GM23338 (cell line): ENCODE data around the gene STRN4. TPM values are rescaled to one million over a fixed set of nuclear protein-coding genes. Genes with fewer than 3 reads are reported as not detected.

ENCODE experiments used
- ATAC-seq: fragments of 200-7000 bp; cut with Tn5 transposase; 3 replicates; pipeline ENCODE4 v1.9.1; 2020
- DNase-seq: peaks from one replicate; pipeline ENCODE4 v3.0.0-alpha.2; 2015; ENCODE audit warnings: low spot score
- H2AFZ ChIP-seq: fragments of 200-600 bp; sonication (generic); 2 replicates; pipeline ENCODE4 v1.8.0; 2016; ENCODE audit warnings: antibody characterized with exemption, mild to moderate bottlenecking, moderate library complexity
- H3F3A ChIP-seq: fragments of 200-600 bp; sonication (generic); replicated peaks from 2 replicates; pipeline ENCODE4 v1.8.0; 2017; ENCODE audit warnings: antibody characterized with exemption, mixed run types, low read depth
- H3K27ac ChIP-seq: fragments of 200-600 bp; sonication (generic); 2 replicates; pipeline ENCODE4 v1.6.1; 2016; ENCODE audit warnings: low read depth
- H3K27me3 ChIP-seq: fragments of 200-600 bp; sonication (generic); 2 replicates; pipeline ENCODE4 v1.8.0; 2016; ENCODE audit warnings: mild to moderate bottlenecking, mixed run types, moderate library complexity; ENCODE audit not compliant: insufficient read depth
- H3K36me3 ChIP-seq: fragments of 200-600 bp; sonication (generic); 2 replicates; pipeline ENCODE4 v1.8.0; 2016; ENCODE audit warnings: mild to moderate bottlenecking; ENCODE audit not compliant: insufficient read depth
- H3K4me1 ChIP-seq: fragments of 200-600 bp; sonication (generic); 2 replicates; pipeline ENCODE4 v1.8.0; 2016; ENCODE audit warnings: mild to moderate bottlenecking, moderate library complexity; ENCODE audit not compliant: insufficient read depth
- H3K4me2 ChIP-seq: fragments of 200-600 bp; sonication (generic); 2 replicates; pipeline ENCODE4 v1.7.1; 2017; ENCODE audit warnings: mixed run types
- H3K4me3 ChIP-seq: fragments of 200-600 bp; sonication (generic); 2 replicates; pipeline ENCODE4 v1.6.1; 2016; ENCODE audit warnings: mixed run types
- H3K79me2 ChIP-seq: fragments of 200-600 bp; sonication (generic); replicated peaks from 2 replicates; pipeline ENCODE4 v1.8.0; 2017; ENCODE audit warnings: mild to moderate bottlenecking; ENCODE audit not compliant: insufficient read depth
- H3K9me2 ChIP-seq: fragments of 200-600 bp; sonication (generic); 2 replicates; pipeline ENCODE4 v1.8.0; 2017; ENCODE audit not compliant: insufficient read depth
- H4K20me1 ChIP-seq: fragments of 200-600 bp; sonication (generic); replicated peaks from 2 replicates; pipeline ENCODE4 v1.8.0; 2017; ENCODE audit warnings: mild to moderate bottlenecking; ENCODE audit not compliant: insufficient read depth
- H3K27ac Mint-ChIP-seq: 2 replicates; pipeline ENCODE4 v1.8.0; 2020; ENCODE audit warnings: inconsistent platforms, mild to moderate bottlenecking, moderate library complexity, mixed read lengths
- H3K27me3 Mint-ChIP-seq: 3 replicates; pipeline ENCODE4 v1.8.0; 2022; ENCODE audit warnings: low read depth, mild to moderate bottlenecking, moderate library complexity, mixed read lengths, inconsistent platforms; ENCODE audit not compliant: insufficient read depth, poor library complexity
- H3K36me3 Mint-ChIP-seq: 3 replicates; pipeline ENCODE4 v1.8.0; 2021; ENCODE audit warnings: low read depth, mild to moderate bottlenecking, inconsistent platforms, moderate library complexity, mixed read lengths
- H3K4me1 Mint-ChIP-seq: 3 replicates; pipeline ENCODE4 v1.8.0; 2020; ENCODE audit warnings: mild to moderate bottlenecking, inconsistent platforms, mixed read lengths
- H3K4me3 Mint-ChIP-seq: 3 replicates; pipeline ENCODE4 v1.8.0; 2021; ENCODE audit warnings: moderate library complexity, mild to moderate bottlenecking, inconsistent platforms, mixed read lengths
- H3K9me3 Mint-ChIP-seq: 3 replicates; pipeline ENCODE4 v1.8.0; 2020; ENCODE audit warnings: moderate library complexity, mild to moderate bottlenecking, inconsistent platforms, mixed read lengths
- CREB1 ChIP-seq: fragments of 250-450 bp; sonication (Bioruptor Pico); IDR thresholded peaks from 2 replicates; pipeline ENCODE4 v1.5.0; 2020; ENCODE audit warnings: low read depth, mild to moderate bottlenecking, moderate library complexity
- NANOG ChIP-seq: IDR thresholded peaks from 2 replicates; pipeline ENCODE4 v1.6.1; 2016; ENCODE audit warnings: antibody characterized with exemption, borderline replicate concordance
- ZNF331 ChIP-seq: fragments of 250-450 bp; sonication (Bioruptor Pico); IDR thresholded peaks from 2 replicates; pipeline ENCODE4 v1.5.0; 2020; ENCODE audit warnings: low read depth, mild to moderate bottlenecking, moderate library complexity
- polyA plus RNA-seq: library from polyadenylated mRNA; unstranded; fragments of >200 nt; fragmentation: Nextera tagmentation; extraction: Ambion mirVana; gene quantifications from 2 replicates; pipeline ENCODE4 v1.2.1, GENCODE V29; 2016
- total RNA-seq: library from RNA; depleted of rRNA; stranded (reverse); fragments of >200 nt; shearing (Covaris generic); gene quantifications from 2 replicates; pipeline ENCODE4 v1.2.3, GENCODE V29; 2014
- TF ChIP-seq, protein P1 (sequence below): fragments of 250-450 bp; sonication (Bioruptor Pico); IDR thresholded peaks from 2 replicates; pipeline ENCODE4 v1.5.0; 2020; ENCODE audit warnings: mild to moderate bottlenecking, moderate library complexity
- TF ChIP-seq, protein P2 (sequence below): IDR thresholded peaks from one replicate; pipeline ENCODE4 v1.6.1; 2018; ENCODE audit warnings: antibody characterized with exemption; ENCODE audit not compliant: unreplicated experiment

Gene STRN4
- total and polyA plus RNA-seq, 2 experiments from 2014 or later, result 62.1 to 140 TPM

DNA sequence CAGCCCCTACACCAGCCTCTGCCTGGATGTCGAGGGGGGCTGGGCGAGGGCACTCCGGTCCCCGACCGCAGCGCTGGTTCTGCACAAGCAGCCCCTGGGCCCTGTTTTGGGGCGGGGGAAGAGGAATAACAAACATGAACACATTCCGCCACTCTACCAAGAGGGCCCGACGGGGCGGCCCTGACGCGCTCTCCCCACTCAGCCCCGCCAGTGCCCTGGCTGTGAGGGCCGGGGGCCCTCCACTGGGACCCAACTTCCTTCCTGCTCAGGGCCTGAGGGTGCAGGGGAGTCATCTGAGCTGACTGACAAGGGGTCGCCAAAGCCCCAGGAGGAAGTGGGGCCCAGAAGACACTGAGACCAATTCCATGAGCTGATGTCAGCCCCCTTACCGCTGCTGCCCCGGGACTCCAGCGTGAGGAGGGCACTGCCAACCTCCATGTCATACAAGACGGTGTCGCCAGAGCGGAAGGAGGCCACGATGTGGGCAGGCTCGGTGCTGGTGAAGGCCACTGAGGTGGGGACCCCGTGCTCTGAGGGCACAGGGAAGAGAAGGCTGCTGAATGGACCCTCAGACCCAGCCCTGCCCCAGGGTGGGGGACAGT lies 23.7 kb downstream of the STRN4 start:
- H3K4me2 ChIP-seq, result no peak overlapping the region
- Mint-ChIP-seq H3K27ac (no peak overlapping the region), H3K4me3 (no peak overlapping the region; the same call in 2 of the 3 replicates), H3K27me3 (peaks cover 17% of the 10 kb centered on the region), H3K36me3 (peaks cover 65% of the 10 kb centered on the region), H3K4me1 (peaks cover 33% of the 10 kb centered on the region), H3K9me3 (peaks cover 3% of the 10 kb centered on the region; the same call in 1 of the 3 replicates)
- H3K4me1 ChIP-seq, result peaks cover 8% of the 10 kb centered on the region; the same call in 1 of the 2 replicates
- DNase-seq (no peak), ATAC-seq (no peak)
- H3K36me3 ChIP-seq, result peaks cover 14% of the 10 kb centered on the region; the same call in 1 of the 2 replicates
- no peaks in the 10 kb centered on the region for H3K27me3 ChIP-seq
- H3F3A ChIP-seq, result peaks cover 14% of the 10 kb centered on the region; the same call in 1 of the 2 replicates
- H3K27ac ChIP-seq, result no peak overlapping the region
- H3K9me2 ChIP-seq, result no peaks in the 10 kb centered on the region
- no peak overlapping the region for H3K4me3 ChIP-seq
- H2AFZ ChIP-seq, result no peak overlapping the region
- no peaks in the 10 kb centered on the region for H3K79me2 ChIP-seq
- TF ChIP-seq, protein P1, sequence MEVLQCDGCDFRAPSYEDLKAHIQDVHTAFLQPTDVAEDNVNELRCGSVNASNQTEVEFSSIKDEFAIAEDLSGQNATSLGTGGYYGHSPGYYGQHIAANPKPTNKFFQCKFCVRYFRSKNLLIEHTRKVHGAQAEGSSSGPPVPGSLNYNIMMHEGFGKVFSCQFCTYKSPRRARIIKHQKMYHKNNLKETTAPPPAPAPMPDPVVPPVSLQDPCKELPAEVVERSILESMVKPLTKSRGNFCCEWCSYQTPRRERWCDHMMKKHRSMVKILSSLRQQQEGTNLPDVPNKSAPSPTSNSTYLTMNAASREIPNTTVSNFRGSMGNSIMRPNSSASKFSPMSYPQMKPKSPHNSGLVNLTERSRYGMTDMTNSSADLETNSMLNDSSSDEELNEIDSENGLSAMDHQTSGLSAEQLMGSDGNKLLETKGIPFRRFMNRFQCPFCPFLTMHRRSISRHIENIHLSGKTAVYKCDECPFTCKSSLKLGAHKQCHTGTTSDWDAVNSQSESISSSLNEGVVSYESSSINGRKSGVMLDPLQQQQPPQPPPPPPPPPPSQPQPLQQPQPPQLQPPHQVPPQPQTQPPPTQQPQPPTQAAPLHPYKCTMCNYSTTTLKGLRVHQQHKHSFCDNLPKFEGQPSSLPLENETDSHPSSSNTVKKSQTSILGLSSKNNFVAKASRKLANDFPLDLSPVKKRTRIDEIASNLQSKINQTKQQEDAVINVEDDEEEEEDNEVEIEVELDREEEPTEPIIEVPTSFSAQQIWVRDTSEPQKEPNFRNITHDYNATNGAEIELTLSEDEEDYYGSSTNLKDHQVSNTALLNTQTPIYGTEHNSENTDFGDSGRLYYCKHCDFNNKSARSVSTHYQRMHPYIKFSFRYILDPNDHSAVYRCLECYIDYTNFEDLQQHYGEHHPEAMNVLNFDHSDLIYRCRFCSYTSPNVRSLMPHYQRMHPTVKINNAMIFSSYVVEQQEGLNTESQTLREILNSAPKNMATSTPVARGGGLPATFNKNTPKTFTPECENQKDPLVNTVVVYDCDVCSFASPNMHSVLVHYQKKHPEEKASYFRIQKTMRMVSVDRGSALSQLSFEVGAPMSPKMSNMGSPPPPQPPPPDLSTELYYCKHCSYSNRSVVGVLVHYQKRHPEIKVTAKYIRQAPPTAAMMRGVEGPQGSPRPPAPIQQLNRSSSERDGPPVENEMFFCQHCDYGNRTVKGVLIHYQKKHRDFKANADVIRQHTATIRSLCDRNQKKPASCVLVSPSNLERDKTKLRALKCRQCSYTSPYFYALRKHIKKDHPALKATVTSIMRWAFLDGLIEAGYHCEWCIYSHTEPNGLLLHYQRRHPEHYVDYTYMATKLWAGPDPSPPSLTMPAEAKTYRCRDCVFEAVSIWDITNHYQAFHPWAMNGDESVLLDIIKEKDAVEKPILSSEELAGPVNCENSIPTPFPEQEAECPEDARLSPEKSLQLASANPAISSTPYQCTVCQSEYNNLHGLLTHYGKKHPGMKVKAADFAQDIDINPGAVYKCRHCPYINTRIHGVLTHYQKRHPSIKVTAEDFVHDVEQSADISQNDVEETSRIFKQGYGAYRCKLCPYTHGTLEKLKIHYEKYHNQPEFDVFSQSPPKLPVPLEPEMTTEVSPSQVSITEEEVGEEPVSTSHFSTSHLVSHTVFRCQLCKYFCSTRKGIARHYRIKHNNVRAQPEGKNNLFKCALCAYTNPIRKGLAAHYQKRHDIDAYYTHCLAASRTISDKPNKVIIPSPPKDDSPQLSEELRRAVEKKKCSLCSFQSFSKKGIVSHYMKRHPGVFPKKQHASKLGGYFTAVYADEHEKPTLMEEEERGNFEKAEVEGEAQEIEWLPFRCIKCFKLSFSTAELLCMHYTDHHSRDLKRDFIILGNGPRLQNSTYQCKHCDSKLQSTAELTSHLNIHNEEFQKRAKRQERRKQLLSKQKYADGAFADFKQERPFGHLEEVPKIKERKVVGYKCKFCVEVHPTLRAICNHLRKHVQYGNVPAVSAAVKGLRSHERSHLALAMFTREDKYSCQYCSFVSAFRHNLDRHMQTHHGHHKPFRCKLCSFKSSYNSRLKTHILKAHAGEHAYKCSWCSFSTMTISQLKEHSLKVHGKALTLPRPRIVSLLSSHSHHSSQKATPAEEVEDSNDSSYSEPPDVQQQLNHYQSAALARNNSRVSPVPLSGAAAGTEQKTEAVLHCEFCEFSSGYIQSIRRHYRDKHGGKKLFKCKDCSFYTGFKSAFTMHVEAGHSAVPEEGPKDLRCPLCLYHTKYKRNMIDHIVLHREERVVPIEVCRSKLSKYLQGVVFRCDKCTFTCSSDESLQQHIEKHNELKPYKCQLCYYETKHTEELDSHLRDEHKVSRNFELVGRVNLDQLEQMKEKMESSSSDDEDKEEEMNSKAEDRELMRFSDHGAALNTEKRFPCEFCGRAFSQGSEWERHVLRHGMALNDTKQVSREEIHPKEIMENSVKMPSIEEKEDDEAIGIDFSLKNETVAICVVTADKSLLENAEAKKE (CRISPR knock-in tag), result no peak
- no peak for TF ChIP-seq CREB1 (CRISPR knock-in tag)
- TF ChIP-seq ZNF331 (CRISPR knock-in tag), result no peak
- TF ChIP-seq NANOG, result no peak
- TF ChIP-seq, protein P2, sequence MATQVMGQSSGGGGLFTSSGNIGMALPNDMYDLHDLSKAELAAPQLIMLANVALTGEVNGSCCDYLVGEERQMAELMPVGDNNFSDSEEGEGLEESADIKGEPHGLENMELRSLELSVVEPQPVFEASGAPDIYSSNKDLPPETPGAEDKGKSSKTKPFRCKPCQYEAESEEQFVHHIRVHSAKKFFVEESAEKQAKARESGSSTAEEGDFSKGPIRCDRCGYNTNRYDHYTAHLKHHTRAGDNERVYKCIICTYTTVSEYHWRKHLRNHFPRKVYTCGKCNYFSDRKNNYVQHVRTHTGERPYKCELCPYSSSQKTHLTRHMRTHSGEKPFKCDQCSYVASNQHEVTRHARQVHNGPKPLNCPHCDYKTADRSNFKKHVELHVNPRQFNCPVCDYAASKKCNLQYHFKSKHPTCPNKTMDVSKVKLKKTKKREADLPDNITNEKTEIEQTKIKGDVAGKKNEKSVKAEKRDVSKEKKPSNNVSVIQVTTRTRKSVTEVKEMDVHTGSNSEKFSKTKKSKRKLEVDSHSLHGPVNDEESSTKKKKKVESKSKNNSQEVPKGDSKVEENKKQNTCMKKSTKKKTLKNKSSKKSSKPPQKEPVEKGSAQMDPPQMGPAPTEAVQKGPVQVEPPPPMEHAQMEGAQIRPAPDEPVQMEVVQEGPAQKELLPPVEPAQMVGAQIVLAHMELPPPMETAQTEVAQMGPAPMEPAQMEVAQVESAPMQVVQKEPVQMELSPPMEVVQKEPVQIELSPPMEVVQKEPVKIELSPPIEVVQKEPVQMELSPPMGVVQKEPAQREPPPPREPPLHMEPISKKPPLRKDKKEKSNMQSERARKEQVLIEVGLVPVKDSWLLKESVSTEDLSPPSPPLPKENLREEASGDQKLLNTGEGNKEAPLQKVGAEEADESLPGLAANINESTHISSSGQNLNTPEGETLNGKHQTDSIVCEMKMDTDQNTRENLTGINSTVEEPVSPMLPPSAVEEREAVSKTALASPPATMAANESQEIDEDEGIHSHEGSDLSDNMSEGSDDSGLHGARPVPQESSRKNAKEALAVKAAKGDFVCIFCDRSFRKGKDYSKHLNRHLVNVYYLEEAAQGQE, result no peak
- H4K20me1 ChIP-seq, result peaks cover 2% of the 10 kb centered on the region
